ENCODE results near the gene ZSWIM3.

Gene ZSWIM3

DNA sequence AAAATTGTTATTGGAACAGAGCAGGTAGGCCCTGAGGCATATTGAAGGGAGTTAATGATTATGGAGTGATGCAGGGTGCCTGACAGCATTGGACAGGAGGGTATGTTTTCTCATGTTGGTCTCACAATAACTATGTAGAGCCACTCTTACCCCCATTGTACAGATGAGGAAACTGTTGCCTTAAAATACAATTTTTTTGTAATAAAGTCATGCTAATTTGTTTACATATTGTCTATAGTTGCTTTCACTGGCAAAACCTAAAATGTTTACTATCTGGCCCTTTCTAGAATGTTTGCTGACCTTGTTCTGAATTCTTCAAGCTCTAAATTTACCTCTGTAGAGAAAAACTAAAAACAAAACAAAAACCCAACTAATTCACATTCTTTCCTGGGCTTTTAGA lies 5.9 kb upstream of the ZSWIM3 start:
- TF ChIP-seq CTCF (IDR thresholded peaks at IDR 0.05; ENCODE audit: low read depth, low read length) = no peak
- DNase-seq (ENCODE audit: extremely low read depth, low read depth) = no peak

DNA sequence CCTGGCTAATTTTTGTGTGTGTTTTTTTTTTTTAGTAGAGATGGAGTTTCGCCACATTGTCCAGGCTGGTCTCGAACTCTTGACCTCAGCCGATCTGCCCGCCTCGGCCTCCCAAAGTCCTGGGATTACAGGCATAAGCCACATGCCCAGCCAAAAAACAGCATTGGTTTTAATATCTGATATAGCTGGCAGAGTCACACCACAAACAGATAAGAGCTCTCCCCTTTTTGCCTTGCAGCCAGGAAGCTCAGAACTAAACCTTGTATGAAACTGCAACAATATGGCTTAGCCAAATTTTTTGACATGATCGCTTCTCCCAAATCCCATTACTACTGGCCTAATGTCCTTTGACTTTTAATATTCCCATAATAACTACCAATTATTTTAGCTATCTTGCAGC lies 5.1 kb upstream of the ZSWIM3 start:
- no peak for TF ChIP-seq CTCF (IDR thresholded peaks at IDR 0.05; ENCODE audit: low read depth, low read length)
- no peak for DNase-seq (ENCODE audit: extremely low read depth, low read depth)

DNA sequence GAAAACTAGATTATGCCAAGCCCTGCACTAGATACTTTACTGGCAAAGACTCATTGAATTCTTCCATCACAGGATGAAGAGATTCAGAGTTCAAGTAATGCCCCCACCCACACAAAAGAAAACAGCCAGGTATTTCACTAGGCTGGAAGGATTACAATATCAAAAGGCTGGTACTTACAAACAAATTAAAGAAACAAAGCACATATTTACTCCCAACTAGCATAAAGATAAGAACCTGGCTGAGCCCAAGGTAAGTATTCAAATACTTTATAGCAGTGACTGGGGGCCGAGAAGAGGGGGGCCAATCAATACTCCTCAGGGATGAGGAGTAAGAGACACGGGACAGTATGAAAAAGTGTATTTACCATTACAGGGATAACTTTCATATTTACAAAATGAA lies 3.9 kb upstream of the ZSWIM3 start:
- TF ChIP-seq CTCF (IDR thresholded peaks at IDR 0.05; ENCODE audit: low read depth, low read length) = no peak
- DNase-seq (ENCODE audit: extremely low read depth, low read depth) = no peak

GRCh38 chr20:45857882-45858216 lies 435 bp downstream of the ZSWIM3 start:
- DNase-seq (ENCODE audit: extremely low read depth, low read depth) = no peak
- TF ChIP-seq CTCF (IDR thresholded peaks at IDR 0.05; ENCODE audit: low read depth, low read length) = no peak

DNA sequence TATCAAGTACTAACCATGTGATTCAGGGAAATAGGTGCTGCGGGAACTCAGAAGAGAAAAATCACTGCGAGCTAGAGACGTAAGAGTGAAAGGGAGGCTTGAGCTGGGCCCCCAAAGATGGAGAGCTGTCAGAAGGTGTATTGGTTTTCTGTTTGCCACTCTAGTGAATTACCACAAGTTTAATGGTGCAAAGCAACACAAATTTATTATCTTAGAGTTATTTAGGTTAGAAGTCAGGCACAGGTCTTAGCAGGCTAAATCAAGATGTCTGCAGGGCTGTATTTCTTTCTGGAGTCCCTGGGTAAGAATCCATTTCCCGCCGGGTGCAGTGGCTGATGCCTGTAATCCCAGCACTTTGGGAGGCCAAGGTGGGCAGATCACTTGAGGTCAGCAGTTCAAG lies 2.5 kb downstream of the ZSWIM3 start:
- no peak for TF ChIP-seq CTCF (IDR thresholded peaks at IDR 0.05; ENCODE audit: low read depth, low read length)
- DNase-seq (ENCODE audit: extremely low read depth, low read depth) = no peak

GRCh38 chr20:45860560-45861220 lies 3.3 kb downstream of the ZSWIM3 start:
- no peak for DNase-seq (ENCODE audit: extremely low read depth, low read depth)
- TF ChIP-seq CTCF (IDR thresholded peaks at IDR 0.05; ENCODE audit: low read depth, low read length) = no peak

DNA sequence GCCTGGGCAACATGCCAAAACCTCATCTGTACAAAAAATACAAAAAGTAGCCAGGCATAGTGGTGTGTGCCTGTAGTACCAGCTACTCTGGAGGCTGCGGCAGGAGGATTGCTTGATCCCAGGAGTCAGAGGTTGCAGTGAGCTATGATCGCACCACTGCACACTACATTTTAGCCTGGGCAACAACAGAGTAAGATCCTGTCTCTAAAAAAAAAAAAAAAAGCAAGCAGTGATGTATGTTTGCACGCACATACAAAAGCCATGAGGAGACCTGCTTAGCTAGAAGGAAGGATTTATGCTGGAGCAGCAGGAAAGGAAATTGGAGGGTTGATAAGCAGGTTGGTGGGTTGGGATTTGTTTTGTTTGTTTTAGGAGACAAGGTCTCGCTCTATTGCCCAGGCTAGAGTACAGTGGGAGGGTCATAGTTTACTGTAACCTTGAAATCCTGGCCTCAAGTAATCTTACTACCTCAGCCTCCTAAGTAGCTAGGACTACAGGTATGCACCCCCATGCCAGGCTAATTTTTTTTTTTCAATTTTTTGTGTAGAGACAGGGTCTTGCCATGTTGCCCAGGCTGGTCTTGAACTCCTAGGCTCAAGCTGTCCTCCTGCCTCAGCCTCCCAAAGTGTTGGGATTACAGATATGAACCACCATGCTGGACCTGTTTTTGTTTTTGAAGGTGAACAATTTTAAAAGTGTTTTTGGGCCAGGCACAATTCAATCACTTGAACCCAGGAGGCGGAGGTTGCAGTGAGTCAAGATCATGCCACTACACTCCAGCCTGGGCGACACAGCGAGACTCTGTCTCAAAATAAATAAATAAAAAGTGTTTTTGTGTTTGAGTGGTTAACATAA lies 4.0 kb downstream of the ZSWIM3 start:
- no peak for DNase-seq (ENCODE audit: extremely low read depth, low read depth)
- no peak for TF ChIP-seq CTCF (IDR thresholded peaks at IDR 0.05; ENCODE audit: low read depth, low read length)
